Measurements from ENCODE around the gene INPP5A. TPM values are rescaled to one million over a fixed set of nuclear protein-coding genes. Genes with fewer than 3 reads are reported as not detected.

Gene INPP5A
- total and polyA plus RNA-seq, 10 of the 15 experiments (the other 5 are each of a cell fraction or from before 2014, with no cell fraction given) = 0.52 to 15.0 (median 6.3) TPM

- TF ChIP-seq RAD21 (IDR thresholded peaks at IDR 0.05; ENCODE audit: insufficient read depth, low read depth, low read length) = no peak
Measured at GRCh38 chr10:132799865-132800264, 262.3 kb downstream of the INPP5A start (continued).

- ATAC-seq (no peak), DNase-seq (ENCODE audit: low read depth, low spot score) (no peak), FAIRE-seq (no peak)
- SMC1A ChIA-PET (ENCODE audit: uncharacterized antibody, unreplicated experiment) = no interaction called here
- BruUV-seq (replicated peaks) = no TSS peak
- in situ Hi-C loops (cut with MboI) (no loop called here), intact Hi-C loops (cut with micrococcal nuclease; ENCODE audit: unreplicated experiment) (no loop called here)
- no peak overlapping the region for H3K9ac ChIP-seq (ENCODE audit: control insufficient read depth, insufficient read depth, low read length)
- H3K36me3 ChIP-seq (ENCODE audit: control insufficient read depth in 2 of 2, insufficient read depth in 2 of 2, low read length in 1 of 2) = no peaks in the 10 kb centered on the region
- 60% methylated on average over 8 of the region's 8 CpGs for WGBS (ENCODE audit: insufficient coverage, insufficient replicate concordance, low lambda C conversion rate, missing lambda C conversion rate)
- no peak overlapping the region for H3K27ac ChIP-seq (ENCODE audit: control insufficient read depth, insufficient read depth)
- H2AFZ ChIP-seq (ENCODE audit: control insufficient read depth, low read depth, low read length) = no peak overlapping the region
- H4K20me1 ChIP-seq (ENCODE audit: control insufficient read depth, insufficient read depth) = no peaks in the 10 kb centered on the region
- H3K4me2 ChIP-seq (ENCODE audit: control insufficient read depth, insufficient read depth) = no peak overlapping the region
- TF ChIP-seq BCL11A (IDR thresholded peaks at IDR 0.05; ENCODE audit: low read depth, low read length) (no peak), SMARCA5 (IDR thresholded peaks at IDR 0.05) (no peak), FOXM1 (IDR thresholded peaks at IDR 0.05; ENCODE audit: low read depth, low read length) (no peak)
- RAD21 ChIA-PET (ENCODE audit: unreplicated experiment) = no interaction called here
- H3K4me1 ChIP-seq (ENCODE audit: control insufficient read depth, insufficient read depth, low read length) = no peaks in the 10 kb centered on the region
- CTCF ChIA-PET = interaction anchor here (0.5 kb wide), 1 partner anchor 192 kb away, joined by 3 read pairs; no protein-coding TSS in a partner anchor
- H3K79me2 ChIP-seq (ENCODE audit: control insufficient read depth, insufficient read depth, low read length) = no peaks in the 10 kb centered on the region
- POLR2A ChIA-PET = no interaction called here
- no peaks in the 10 kb centered on the region for H3K27me3 ChIP-seq (replicated peaks in 1 of 2; ENCODE audit: control insufficient read depth in 2 of 2, insufficient read depth in 2 of 2, low read length in 1 of 2)
- H3K9me3 ChIP-seq (replicated peaks; ENCODE audit: control insufficient read depth, insufficient read depth, low read length) = peaks cover 2% of the 10 kb centered on the region; the same call in 1 of the 3 replicates
- H3K4me3 ChIP-seq = no peak overlapping the region
Measured at GRCh38 chr10:132802048-132802447, 264.5 kb downstream of the INPP5A start.

GRCh38 chr10:132802694-132803320 lies 265.2 kb downstream of the INPP5A start:
- H3K27me3 ChIP-seq (replicated peaks in 1 of 2; ENCODE audit: control insufficient read depth in 2 of 2, insufficient read depth in 2 of 2, low read length in 1 of 2) = no peaks in the 10 kb centered on the region
- H3K36me3 ChIP-seq (ENCODE audit: control insufficient read depth in 2 of 2, insufficient read depth in 2 of 2, low read length in 1 of 2) = no peaks in the 10 kb centered on the region
- FAIRE-seq = no peak
- no peak for DNase-seq (ENCODE audit: low read depth, low spot score)
- H4K20me1 ChIP-seq (ENCODE audit: control insufficient read depth, insufficient read depth) = no peaks in the 10 kb centered on the region
- H3K27ac ChIP-seq (ENCODE audit: control insufficient read depth, insufficient read depth) = no peak overlapping the region
- no peak overlapping the region for H3K4me3 ChIP-seq
- RAD21 ChIA-PET (ENCODE audit: unreplicated experiment) = no interaction called here
- H3K9ac ChIP-seq (ENCODE audit: control insufficient read depth, insufficient read depth, low read length) = no peak overlapping the region
- CTCF ChIA-PET = no interaction called here
- in situ Hi-C loops (cut with MboI) = no loop called here
- no peaks in the 10 kb centered on the region for H3K4me1 ChIP-seq (ENCODE audit: control insufficient read depth, insufficient read depth, low read length)
- TF ChIP-seq CUX1 (IDR thresholded peaks at IDR 0.05; ENCODE audit: insufficient replicate concordance, low read depth, low read length) (no peak), BACH1 (IDR thresholded peaks at IDR 0.05; ENCODE audit: borderline replicate concordance) (no peak), SIX5 (IDR thresholded peaks at IDR 0.05; ENCODE audit: low read depth, low read length, severe bottlenecking) (no peak), NRF1 (conservative IDR thresholded peaks at IDR 0.05; ENCODE audit: low read depth, low read length) (no peak), SUZ12 (IDR thresholded peaks at IDR 0.05; ENCODE audit: unreplicated experiment) (no peak), MTA3 (IDR thresholded peaks at IDR 0.05; ENCODE audit: borderline replicate concordance, low read length) (no peak), DPF2 (IDR thresholded peaks at IDR 0.05) (no peak)
- no peak overlapping the region for H3K4me2 ChIP-seq (ENCODE audit: control insufficient read depth, insufficient read depth)
- SMC1A ChIA-PET (ENCODE audit: uncharacterized antibody, unreplicated experiment) = no interaction called here
- H3K79me2 ChIP-seq (ENCODE audit: control insufficient read depth, insufficient read depth, low read length) = no peaks in the 10 kb centered on the region
- no peak for ATAC-seq
- intact Hi-C loops (cut with micrococcal nuclease; ENCODE audit: unreplicated experiment) = no loop called here
- H3K9me3 ChIP-seq (replicated peaks; ENCODE audit: control insufficient read depth, insufficient read depth, low read length) = peaks cover 2% of the 10 kb centered on the region; the same call in 1 of the 3 replicates
- 67% methylated on average over 13 of the region's 16 CpGs for WGBS (ENCODE audit: insufficient coverage, insufficient replicate concordance, low lambda C conversion rate, missing lambda C conversion rate)
- no TSS peak for BruUV-seq (replicated peaks)
- POLR2A ChIA-PET = no interaction called here
- no peak overlapping the region for H2AFZ ChIP-seq (ENCODE audit: control insufficient read depth, low read depth, low read length)

All from GM12878 (cell line).